ENCODE results near the gene CLIC1.

CLIC1 gene

GRCh38 chr6:31723980-31724691 lies 12.2 kb downstream of the CLIC1 start (continued):
- TF ChIP-seq ZNF354C (tag by site-specific recombination; IDR thresholded peaks at IDR 0.05; ENCODE audit: borderline replicate concordance, low read depth), result no peak
- TF ChIP-seq ZEB2 (tag by site-specific recombination; IDR thresholded peaks at IDR 0.05), result no peak
- no peak for TF ChIP-seq ZNF561 (tag by site-specific recombination; IDR thresholded peaks at IDR 0.05; ENCODE audit: borderline replicate concordance)
- TF ChIP-seq ZNF274 (IDR thresholded peaks at IDR 0.05; ENCODE audit: low read length), result no peak
- no peak for TF ChIP-seq ZNF274 (tag by site-specific recombination; IDR thresholded peaks at IDR 0.05; ENCODE audit: borderline replicate concordance)

- no peak within 1 kb of the TSS for H3K4me3 ChIP-seq (ENCODE audit: low read depth, low read length)
- no peaks in the 10 kb centered on the region for H3K9me3 ChIP-seq (ENCODE audit: control insufficient read depth, insufficient read depth, low read depth, low read length)
- H3K27ac ChIP-seq (ENCODE audit: extremely low read depth, low read depth, low read length), result no peak within 1 kb of the TSS
- TF ChIP-seq KLF7 (tag by site-specific recombination; IDR thresholded peaks at IDR 0.05; ENCODE audit: borderline replicate concordance) (no peak), ZBTB48 (tag by site-specific recombination; IDR thresholded peaks at IDR 0.05) (0 out of 2 replicates have a peak, but pooled peaks have one; percentile 43), ZNF2 (tag by site-specific recombination; IDR thresholded peaks at IDR 0.05) (no peak), ZNF658 (tag by site-specific recombination; IDR thresholded peaks at IDR 0.05) (no peak)
- H3K4me1 ChIP-seq (ENCODE audit: control insufficient read depth, insufficient read depth, low read length), result no peaks in the 10 kb centered on the region
- CTCF ChIA-PET, result interaction anchor here (1.0 to 1.5 kb wide), 4 partner anchors 9 to 73 kb away, joined by 3 to 4 read pairs (median 4); no protein-coding TSS in a partner anchor
- POLR2A ChIA-PET, result interaction anchor here (1.0 to 3.2 kb wide), 5 partner anchors 9 to 106 kb away, joined by 3 to 13 read pairs (median 5); partner anchors contain the start of genes ABHD16A, CLIC1 and MSH5
- H3K36me3 ChIP-seq (ENCODE audit: control insufficient read depth in 2 of 2, insufficient read depth in 1 of 2, low read length in 2 of 2), result peaks cover 0 to 21% of the 10 kb centered on the region in 2 experiments; a peak in 1 of 3 replicates
Measured at GRCh38 chr6:31723245-31723979, 12.9 kb downstream of the CLIC1 start, which contains the start of gene MPIG6B. MPIG6B (plus strand) TSS chr6:31723373; CDS start chr6:31723384, 11 bp downstream.

- Histone ChIP-seq H3K4me3 (ENCODE audit: low read depth, low read length) (no peak overlapping the region), H3K9me3 (ENCODE audit: control insufficient read depth, insufficient read depth, low read depth, low read length) (no peaks in the 10 kb centered on the region), H3K27ac (ENCODE audit: extremely low read depth, low read depth, low read length) (no peak overlapping the region), H3K36me3 (ENCODE audit: control insufficient read depth in 2 of 2, insufficient read depth in 1 of 2, low read length in 2 of 2) (peaks cover 0 to 11% of the 10 kb centered on the region in 2 experiments; a peak in 1 of 3 replicates), H3K4me1 (ENCODE audit: control insufficient read depth, insufficient read depth, low read length) (no peaks in the 10 kb centered on the region)
- POLR2A ChIA-PET, result no interaction called here
- CTCF ChIA-PET, result no interaction called here
- TF ChIP-seq ZNF623 (tag by site-specific recombination; IDR thresholded peaks at IDR 0.05) (no peak), OSR2 (tag by site-specific recombination; IDR thresholded peaks at IDR 0.05) (no peak), ZNF530 (tag by site-specific recombination; IDR thresholded peaks at IDR 0.05; ENCODE audit: low read depth) (no peak), ZBTB20 (tag by site-specific recombination; IDR thresholded peaks at IDR 0.05) (no peak), ZNF664 (tag by site-specific recombination; IDR thresholded peaks at IDR 0.05) (no peak), ZSCAN18 (tag by site-specific recombination; IDR thresholded peaks at IDR 0.05) (no peak), ZBTB6 (tag by site-specific recombination; IDR thresholded peaks at IDR 0.05) (no peak), TCF7L2 (IDR thresholded peaks at IDR 0.05; ENCODE audit: borderline replicate concordance, low read depth, low read length) (no peak), ZNF555 (tag by site-specific recombination; conservative IDR thresholded peaks at IDR 0.05) (no peak), ZNF692 (tag by site-specific recombination; IDR thresholded peaks at IDR 0.05) (no peak), EGR2 (tag by site-specific recombination; IDR thresholded peaks at IDR 0.05; ENCODE audit: low read depth) (no peak), ZNF654 (tag by site-specific recombination; IDR thresholded peaks at IDR 0.05; ENCODE audit: low read depth) (no peak), PRDM1 (tag by site-specific recombination; IDR thresholded peaks at IDR 0.05) (no peak), ZNF398 (tag by site-specific recombination; IDR thresholded peaks at IDR 0.05) (no peak), ZNF266 (tag by site-specific recombination; IDR thresholded peaks at IDR 0.05; ENCODE audit: low read depth) (no peak), ZNF26 (tag by site-specific recombination; IDR thresholded peaks at IDR 0.05) (no peak)
Measured at GRCh38 chr6:31722173-31722572, 14.2 kb downstream of the CLIC1 start.

All from HEK293 (cell line).